Kasumi-1 (cell line): Measurements from ENCODE around the gene NPB.

ENCODE experiments used
- DNase-seq, 2 experiments: peaks; one replicate each; lab custom pipeline; 2025; lab: John Stamatoyannopoulos, UW

NPB gene

GRCh38 chr17:81898885-81899284 is 3.2 kb upstream of the NPB start:
- no peak for DNase-seq

DNA sequence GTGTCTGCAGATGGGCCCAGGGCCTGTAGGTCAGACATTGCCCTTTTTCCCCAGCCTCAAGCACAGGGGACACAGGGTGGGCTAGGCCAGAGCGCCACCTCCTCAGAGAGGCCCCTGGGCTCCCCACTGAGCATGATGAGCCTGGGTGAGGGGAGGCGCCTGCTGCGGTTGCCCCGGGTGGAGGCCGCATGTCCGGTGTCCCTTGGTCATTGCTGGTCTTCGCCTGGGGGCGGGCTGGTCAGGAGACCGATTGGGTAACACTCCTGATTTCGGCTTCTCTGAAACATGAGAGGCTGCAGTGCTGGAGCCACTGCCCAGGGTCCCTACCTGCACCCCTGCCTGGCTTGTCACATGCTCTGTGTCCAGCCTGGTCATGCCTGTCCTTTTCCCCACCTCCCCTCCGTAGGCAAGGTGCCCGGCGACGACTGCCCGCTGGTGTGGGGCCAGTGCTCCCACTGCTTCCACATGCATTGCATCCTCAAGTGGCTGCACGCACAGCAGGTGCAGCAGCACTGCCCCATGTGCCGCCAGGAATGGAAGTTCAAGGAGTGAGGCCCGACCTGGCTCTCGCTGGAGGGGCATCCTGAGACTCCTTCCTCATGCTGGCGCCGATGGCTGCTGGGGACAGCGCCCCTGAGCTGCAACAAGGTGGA is 2.4 kb upstream of the NPB start:
- no peak for DNase-seq

- DNase-seq: no peak
These were observed 1.7 kb upstream of the NPB start for GRCh38 chr17:81900181-81900820.

DNA sequence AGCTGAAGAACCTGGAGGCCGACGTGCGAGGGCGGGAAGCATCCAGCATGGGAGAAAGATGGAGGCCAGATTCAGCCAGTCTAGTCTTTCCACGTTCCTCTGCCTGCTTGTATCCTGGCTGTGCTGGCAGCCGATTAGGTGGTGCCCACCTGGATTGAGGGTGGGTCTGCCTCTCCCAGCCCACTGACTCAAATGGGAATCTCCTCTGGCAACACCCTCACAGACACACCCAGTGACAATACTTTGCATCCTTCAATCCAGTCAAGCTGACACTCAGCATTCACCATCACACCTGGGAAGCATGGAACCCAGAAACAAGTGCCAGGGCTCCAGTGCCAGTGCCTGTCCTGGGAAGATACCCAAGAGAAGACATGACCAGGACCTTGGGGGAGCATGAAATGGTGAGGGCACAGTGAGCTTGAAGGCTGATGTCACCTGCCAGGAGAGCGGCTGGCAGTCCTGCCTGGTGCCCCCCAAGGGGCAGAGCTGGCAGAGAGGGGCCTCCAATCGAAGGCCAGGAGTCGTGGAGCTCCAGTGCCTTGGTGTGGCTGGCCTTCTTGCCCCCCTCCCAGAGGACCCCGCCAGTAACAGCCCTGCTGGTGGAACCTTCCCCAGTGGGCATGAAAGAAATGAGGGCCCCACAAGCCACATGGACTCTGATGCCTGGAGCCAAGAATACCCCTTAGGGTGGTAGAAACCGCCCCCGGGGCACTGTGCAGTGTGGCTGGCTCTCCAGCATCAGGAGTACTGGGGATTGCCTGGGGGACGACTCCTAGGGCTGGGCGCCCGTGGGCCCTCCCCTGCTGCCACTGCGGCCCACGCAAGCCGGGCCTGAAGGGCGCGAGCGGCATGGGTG is 643 bp upstream of the NPB start:
- DNase-seq: no peak

GRCh38 chr17:81902653-81903414 is 796 bp downstream of the NPB start:
- no peak for DNase-seq

DNA sequence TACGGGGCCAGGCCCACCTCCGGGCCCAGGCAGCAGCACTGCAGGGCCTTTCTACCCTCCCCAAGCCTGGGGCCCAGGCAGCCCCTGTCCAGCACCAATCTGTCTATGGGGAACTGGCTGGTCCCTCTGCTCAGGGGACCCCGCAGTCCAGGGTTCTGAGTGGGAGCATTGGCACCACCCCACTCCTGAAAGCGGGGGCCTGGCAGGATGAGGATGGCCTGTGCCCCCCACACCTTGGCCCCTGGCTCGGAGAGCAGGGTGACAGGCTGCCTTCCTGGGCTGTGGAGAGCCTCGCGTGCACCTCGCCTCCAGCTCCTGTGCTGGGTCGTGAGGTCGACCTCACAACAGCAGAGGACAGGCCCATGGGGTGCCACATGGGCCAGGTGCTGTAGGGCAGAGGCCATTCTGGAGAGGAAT is 1.4 kb downstream of the NPB start:
- no peak for DNase-seq

GRCh38 chr17:81903896-81904599 is 2.0 kb downstream of the NPB start:
- DNase-seq: no peak

- no peak for DNase-seq
These were observed 2.8 kb downstream of the NPB start for GRCh38 chr17:81904600-81905423.

DNA sequence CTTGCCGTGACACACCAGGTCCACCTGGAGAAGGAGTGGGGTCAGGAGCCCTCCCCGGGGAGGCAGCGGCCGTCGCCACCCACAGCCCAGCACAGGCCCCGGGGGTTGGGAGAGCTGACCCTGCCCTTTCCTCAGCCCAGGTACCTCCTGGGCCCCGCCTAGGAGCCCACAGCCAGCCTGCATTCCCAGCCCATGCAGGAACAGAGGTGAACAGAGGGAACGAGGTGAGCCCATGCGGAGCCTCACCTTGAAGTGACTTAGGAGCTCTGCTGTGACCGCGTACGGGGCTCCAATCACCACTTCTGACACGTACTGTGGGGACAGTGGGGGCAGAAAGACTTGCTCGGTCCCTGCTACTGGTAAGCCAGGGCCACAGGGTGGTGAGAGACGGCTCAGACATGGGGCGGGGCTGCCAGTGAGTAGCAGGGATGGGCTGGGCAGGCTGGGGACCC is 3.4 kb downstream of the NPB start:
- no peak for DNase-seq

- no peak for DNase-seq
These were observed 4.0 kb downstream of the NPB start for GRCh38 chr17:81905993-81906392.

DNA sequence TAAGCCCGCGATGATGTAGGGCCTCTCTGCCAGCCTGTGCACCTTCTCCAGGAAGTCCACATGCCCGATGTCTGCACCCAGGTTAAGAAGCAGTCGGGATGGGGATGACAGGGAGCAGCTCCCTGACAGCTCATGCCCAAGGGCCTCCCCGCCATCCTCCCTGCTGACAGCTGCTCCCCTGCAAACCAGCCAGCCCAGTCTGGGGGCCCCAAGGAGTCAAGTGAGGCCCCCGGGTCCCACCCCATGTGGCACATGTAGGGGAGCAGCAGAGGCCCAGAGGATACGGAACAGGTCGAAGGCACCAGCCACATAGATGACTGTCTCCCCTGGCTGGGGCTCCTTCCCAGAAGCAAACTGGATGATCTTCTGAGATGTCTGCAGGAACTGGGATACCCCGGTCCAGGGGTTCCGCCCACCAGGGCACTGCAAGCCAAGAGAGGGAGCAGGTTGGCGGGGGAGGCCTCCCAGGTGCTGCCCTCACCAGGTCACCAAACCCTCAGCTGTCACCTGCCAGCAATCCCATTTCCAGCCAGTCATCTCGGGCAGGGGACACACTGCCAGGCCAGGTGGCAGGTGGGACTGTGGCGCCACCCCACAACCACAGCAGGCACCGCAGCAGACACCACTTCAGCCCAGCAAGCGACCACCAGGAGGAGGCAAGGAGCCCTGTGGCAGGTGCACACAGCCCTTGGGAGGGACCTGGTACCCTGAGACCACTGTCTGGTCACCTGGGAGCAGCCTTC is 4.6 kb downstream of the NPB start:
- no peak for DNase-seq

- DNase-seq: no peak
These were observed 5.4 kb downstream of the NPB start for GRCh38 chr17:81907219-81908145.

- no peak for DNase-seq
These were observed 6.8 kb downstream of the NPB start for GRCh38 chr17:81908793-81909192.

GRCh38 chr17:81909231-81909630 is 7.2 kb downstream of the NPB start:
- DNase-seq: no peak

DNA sequence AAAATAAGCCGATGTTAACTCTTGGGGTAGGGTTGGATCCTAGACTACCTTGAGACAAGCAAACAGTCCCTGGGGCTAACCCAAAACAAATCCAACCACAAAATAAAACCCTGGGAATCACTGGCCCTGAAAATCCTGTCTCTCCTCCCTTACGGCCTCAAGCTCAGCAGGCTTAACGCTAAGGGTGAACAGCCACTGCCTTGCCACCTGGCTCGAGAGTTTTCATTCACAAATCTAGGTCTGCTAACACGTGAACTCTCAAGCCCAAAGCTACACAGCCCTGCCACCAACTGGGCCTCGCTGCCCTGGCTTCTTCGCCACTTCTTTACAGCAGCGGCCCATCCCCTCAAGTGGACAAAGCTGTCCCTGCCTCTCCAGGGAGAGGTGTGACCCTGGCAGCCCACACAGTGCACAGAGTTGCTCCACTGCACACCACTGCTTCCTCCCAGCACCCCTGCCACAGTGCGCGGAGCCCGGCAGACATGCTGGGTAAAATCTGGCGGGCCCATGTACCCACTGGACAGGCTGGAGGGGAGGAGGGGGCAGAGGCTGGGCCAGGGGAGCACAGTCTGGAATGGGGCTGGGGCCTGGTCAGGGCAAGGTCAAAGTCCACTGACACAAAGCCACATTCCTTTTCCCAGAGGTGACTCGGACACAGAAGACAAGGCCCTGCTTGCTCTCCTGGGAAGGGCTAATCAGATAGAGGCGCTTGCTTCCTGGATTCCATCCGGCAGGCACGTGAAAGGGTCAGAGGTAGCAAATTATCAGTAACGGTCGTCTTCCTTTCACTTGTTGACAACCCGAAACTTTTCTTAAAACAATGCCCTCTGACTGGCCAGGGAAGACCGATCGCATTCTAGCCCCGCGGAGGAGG is 8.2 kb downstream of the NPB start:
- DNase-seq: peak; percentile 29 to 31

DNA sequence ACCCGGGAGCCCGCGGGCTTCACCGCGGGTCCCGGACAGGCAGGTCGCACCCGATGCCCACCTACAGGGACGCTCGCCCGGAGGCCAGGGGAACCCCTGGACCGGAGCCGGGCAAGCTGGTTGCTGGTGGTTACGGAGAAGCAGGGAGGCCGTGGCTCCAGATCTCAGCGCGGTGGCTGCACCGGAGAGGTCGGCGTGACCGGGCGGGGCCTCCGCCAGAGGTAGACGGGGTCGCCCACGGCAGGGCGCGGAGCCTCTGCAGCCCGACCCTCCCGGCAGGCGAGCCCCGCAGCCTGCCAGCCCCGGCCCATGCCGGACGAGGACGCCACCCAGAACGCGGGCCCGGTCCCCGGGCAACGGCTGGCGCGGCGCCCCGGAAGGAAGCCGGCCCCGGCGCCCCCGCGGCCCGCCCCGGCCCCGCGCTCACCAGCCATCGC is 8.8 kb downstream of the NPB start:
- DNase-seq: no peak

DNA sequence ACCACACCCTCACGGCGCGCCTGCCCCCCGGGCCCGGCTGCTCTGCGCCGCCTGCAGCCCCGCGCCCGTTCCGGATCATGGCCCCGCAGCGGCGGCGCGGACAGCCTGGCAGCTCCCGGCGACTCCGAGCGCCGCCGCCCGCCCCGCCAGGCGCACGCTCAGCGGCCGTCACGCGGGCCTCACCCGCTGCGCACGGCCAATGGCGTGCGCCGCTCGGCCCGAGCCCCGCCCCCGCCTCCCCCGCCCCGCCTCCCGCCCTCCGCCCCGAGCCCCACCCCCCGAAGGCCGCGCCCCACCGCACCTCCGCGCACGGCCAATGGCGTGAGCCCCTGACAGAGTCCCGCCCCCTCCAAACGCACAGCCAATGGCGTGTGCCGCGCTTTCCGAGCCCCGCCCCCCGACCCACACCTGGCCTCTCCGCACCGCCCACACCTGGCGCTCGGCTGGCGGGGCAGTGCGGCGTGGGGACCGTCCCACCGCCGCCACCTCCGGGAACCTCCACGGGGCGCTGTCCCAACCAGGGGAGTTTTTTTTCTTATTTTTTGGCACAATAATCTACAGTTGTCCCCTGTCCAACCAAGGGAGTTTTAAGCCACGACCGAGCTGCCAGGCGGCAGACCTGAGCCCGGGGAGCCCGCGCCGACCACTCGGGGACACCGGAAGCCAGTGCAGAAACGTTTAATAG is 9.4 kb downstream of the NPB start, which contains the start of gene PCYT2:
PCYT2 (minus strand) TSS at position 123 of the 685 bp plus-strand sequence; CDS start at position 79, 44 bp downstream.
- peak; percentile 68 to 89 for DNase-seq
